ENCODE data around the gene ARHGAP26.

Gene ARHGAP26

GRCh38 chr5:143154510-143155370 is 384.6 kb downstream of the ARHGAP26 start:
- DNase-seq: no peak

- no peak for DNase-seq
These were observed 385.3 kb downstream of the ARHGAP26 start for GRCh38 chr5:143155455-143155854.

GRCh38 chr5:143156086-143156485 is 385.9 kb downstream of the ARHGAP26 start:
- no peak for DNase-seq

- no peak for DNase-seq
These were observed 386.4 kb downstream of the ARHGAP26 start for GRCh38 chr5:143156572-143156971.

- DNase-seq: no peak
These were observed 388.9 kb downstream of the ARHGAP26 start for GRCh38 chr5:143159031-143159430.

- no peak for DNase-seq
These were observed 391.8 kb downstream of the ARHGAP26 start for GRCh38 chr5:143161885-143162540.

GRCh38 chr5:143162810-143163209 is 392.6 kb downstream of the ARHGAP26 start:
- no peak for DNase-seq

GRCh38 chr5:143164557-143164956 is 394.4 kb downstream of the ARHGAP26 start:
- DNase-seq: no peak

GRCh38 chr5:143165049-143165880 is 395.1 kb downstream of the ARHGAP26 start:
- DNase-seq: no peak

GRCh38 chr5:143166090-143166489 is 395.9 kb downstream of the ARHGAP26 start:
- no peak for DNase-seq

GRCh38 chr5:143166661-143167420 is 396.7 kb downstream of the ARHGAP26 start:
- DNase-seq: no peak

- no peak for DNase-seq
These were observed 398.1 kb downstream of the ARHGAP26 start for GRCh38 chr5:143168171-143168741.

- DNase-seq: no peak
These were observed 399.0 kb downstream of the ARHGAP26 start for GRCh38 chr5:143168921-143169810.

GRCh38 chr5:143170104-143170503 is 399.9 kb downstream of the ARHGAP26 start:
- DNase-seq: no peak

GRCh38 chr5:143170977-143171376 is 400.8 kb downstream of the ARHGAP26 start:
- DNase-seq: no peak

GRCh38 chr5:143172739-143173138 is 402.6 kb downstream of the ARHGAP26 start:
- DNase-seq: no peak

GRCh38 chr5:143173139-143173889 is 403.1 kb downstream of the ARHGAP26 start:
- no peak for DNase-seq

- DNase-seq: no peak
These were observed 404.7 kb downstream of the ARHGAP26 start for GRCh38 chr5:143174714-143175398.

GRCh38 chr5:143176048-143176447 is 405.9 kb downstream of the ARHGAP26 start:
- no peak for DNase-seq
